A549 (cell line): ENCODE data around the gene UGT1A5. TPM values are rescaled to one million over a fixed set of nuclear protein-coding genes. Genes with fewer than 3 reads are reported as not detected.

Experiments used
- ATAC-seq, 2 experiments: fragments of 200-7000 bp in 1 of 2; fragments of >200 bp in 1 of 2; cut with Nextera tagmentation in 1 of 2; cut with Tn5 transposase in 1 of 2; 3 replicates each; pipeline versions ENCODE4 v1.8.0 to v1.9.1; 2018 to 2020; ENCODE audit warnings: mild to moderate bottlenecking in 1 of 2, moderate library complexity in 1 of 2
- CTCF ChIA-PET: fragments of 300-600 bp; sonication (Branson Sonifier 250); formaldehyde crosslinking; extraction: SDS; loops from one replicate; lab custom pipeline; 2021; ENCODE audit warnings: antibody characterized with exemption, inconsistent platforms; lab: Yijun Ruan, JAX
- POLR2A ChIA-PET: fragments of 350-600 bp; formaldehyde crosslinking; extraction: SDS; loops from one replicate; lab custom pipeline; 2021; ENCODE audit warnings: antibody characterized with exemption, inconsistent platforms; lab: Yijun Ruan, JAX
- DNase-seq, 2 experiments: peaks; one replicate each; pipeline versions ENCODE4 v3.0.0 to v3.0.0-alpha.2; 2011 to 2016; ENCODE audit warnings: low read depth in 1 of 2, low spot score in 1 of 2
- FAIRE-seq: peaks from 2 replicates; lab custom pipeline; 2011; peaks lifted over from hg19 to GRCh38; lab: Jason Lieb, UNC
- H3K27ac ChIP-seq, 2 experiments: fragments of >200 bp; sonication (Bioruptor Twin); formaldehyde crosslinking; 3 replicates each; pipeline ENCODE4 v1.5.1; 2016 to 2017
- H3K4me1 ChIP-seq: fragments of >200 bp; sonication (Bioruptor Twin); formaldehyde crosslinking; 3 replicates; pipeline ENCODE4 v1.6.1; 2016
- H3K4me2 ChIP-seq: fragments of >200 bp; sonication (Bioruptor Twin); formaldehyde crosslinking; 3 replicates; pipeline ENCODE4 v1.6.1; 2016
- H3K4me3 ChIP-seq: fragments of >200 bp; sonication (Bioruptor Twin); formaldehyde crosslinking; 3 replicates; pipeline ENCODE4 v1.5.1; 2016
- H3K9me3 ChIP-seq: fragments of >200 bp; sonication (Bioruptor Twin); formaldehyde crosslinking; 3 replicates; pipeline ENCODE4 v1.6.1; 2016
- CBX2 ChIP-seq: fragments of 200-600 bp; sonication (generic); IDR thresholded peaks from 2 replicates; pipeline ENCODE4 v1.6.1; 2016; ENCODE audit warnings: low read depth, mild to moderate bottlenecking, borderline replicate concordance
- CHD4 ChIP-seq: fragments of 200-600 bp; sonication (generic); IDR thresholded peaks from 2 replicates; pipeline ENCODE4 v1.6.1; 2016; ENCODE audit warnings: antibody characterized with exemption, mild to moderate bottlenecking, borderline replicate concordance
- E2F6 ChIP-seq: IDR thresholded peaks from 2 replicates; pipeline ENCODE4 v1.6.1; 2012; ENCODE audit warnings: low read depth, borderline replicate concordance
- EHF ChIP-seq: fragments of 250-450 bp; sonication (Bioruptor Pico); IDR thresholded peaks from 2 replicates; pipeline ENCODE4 v1.5.0; 2020; ENCODE audit warnings: mild to moderate bottlenecking
- ESRRA ChIP-seq: fragments of 150-350 bp; IDR thresholded peaks from 2 replicates; pipeline ENCODE4 v1.6.1; 2014; ENCODE audit warnings: mild to moderate bottlenecking, low read length, borderline replicate concordance
- FOSB ChIP-seq: fragments of 250-450 bp; sonication (Bioruptor Pico); IDR thresholded peaks from 2 replicates; pipeline ENCODE4 v1.5.0; 2020; ENCODE audit warnings: mild to moderate bottlenecking, moderate library complexity
- FOSL2 ChIP-seq, 2 experiments: fragments of 450-650 bp in 1 of 2; fragments of >200 bp in 1 of 2; sonication (Bioruptor Twin) in 1 of 2; formaldehyde crosslinking; IDR thresholded peaks; 2 replicates each; pipeline versions ENCODE4 v1.5.0 to v1.6.1; 2016 to 2020; ENCODE audit warnings: mild to moderate bottlenecking in 1 of 2, moderate library complexity in 1 of 2
- FOXS1 ChIP-seq: fragments of 250-450 bp; sonication (Bioruptor Pico); IDR thresholded peaks from 2 replicates; pipeline ENCODE4 v1.5.0; 2020; ENCODE audit warnings: mild to moderate bottlenecking, moderate library complexity
- HOXA7 ChIP-seq: fragments of 250-450 bp; sonication (Bioruptor Pico); IDR thresholded peaks from 2 replicates; pipeline ENCODE4 v1.5.0; 2020; ENCODE audit warnings: mild to moderate bottlenecking, moderate library complexity
- KDM1A ChIP-seq: fragments of 200-600 bp; sonication (generic); IDR thresholded peaks from 2 replicates; pipeline ENCODE4 v1.6.1; 2016; ENCODE audit warnings: low read depth, mild to moderate bottlenecking
- MYC ChIP-seq: IDR thresholded peaks from 2 replicates; pipeline ENCODE4 v1.6.1; 2012; ENCODE audit warnings: mild to moderate bottlenecking, inconsistent platforms, low read length, improper control_type of control experiment, borderline replicate concordance
- PHF8 ChIP-seq: fragments of 200-600 bp; sonication (generic); IDR thresholded peaks from 2 replicates; pipeline ENCODE4 v1.6.1; 2016; ENCODE audit warnings: low read depth, mild to moderate bottlenecking, antibody characterized with exemption, moderate library complexity, borderline replicate concordance
- RARB ChIP-seq: fragments of 250-450 bp; sonication (Bioruptor Pico); IDR thresholded peaks from 2 replicates; pipeline ENCODE4 v1.8.0; 2021; ENCODE audit warnings: mild to moderate bottlenecking, moderate library complexity
- RCOR1 ChIP-seq: fragments of 150-350 bp; IDR thresholded peaks from 2 replicates; pipeline ENCODE4 v1.6.1; 2014; ENCODE audit warnings: antibody characterized with exemption, low read length, low read depth
- SMC3 ChIP-seq: fragments of >200 bp; sonication (Bioruptor Twin); formaldehyde crosslinking; IDR thresholded peaks from 3 replicates; pipeline ENCODE4 v1.6.1; 2018; ENCODE audit warnings: inconsistent platforms
- TP53 ChIP-seq: fragments of 250-450 bp; sonication (Bioruptor Pico); IDR thresholded peaks from 2 replicates; pipeline ENCODE4 v1.5.0; 2021; ENCODE audit warnings: mild to moderate bottlenecking, moderate library complexity
- ZNF302 ChIP-seq: fragments of 250-450 bp; sonication (Bioruptor Pico); IDR thresholded peaks from 2 replicates; pipeline ENCODE4 v1.9.0; 2021; ENCODE audit warnings: inconsistent platforms, mild to moderate bottlenecking, moderate library complexity
- WGBS: methylation state at CpG from one replicate; pipeline ENCODE4 v1.1.6; 2017; ENCODE audit errors: missing lambda C conversion rate; 5-methylcytosine and 5-hydroxymethylcytosine counted together
- polyA plus RNA-seq, 4 experiments: library from polyadenylated mRNA; depleted of rRNA in 3 of 4; stranded (reverse); fragments of >200 nt; fragmentation: RNase III in 1 of 4; extraction: RNeasy Plus Mini Kit Qiagen cat#74134 plus additional on column Dnase treatment in 1 of 4; gene quantifications; 2 replicates in 3 of 4; 3 replicates in 1 of 4; pipeline ENCODE4 v1.2.3, GENCODE V29; 2011 to 2017
- TF ChIP-seq, protein P1 (sequence below): fragments of 200-600 bp; sonication (generic); IDR thresholded peaks from 2 replicates; pipeline ENCODE4 v1.6.1; 2016; ENCODE audit warnings: antibody characterized with exemption, mild to moderate bottlenecking, moderate library complexity
- TF ChIP-seq, protein P2 (sequence below): fragments of 250-450 bp; sonication (Bioruptor Pico); IDR thresholded peaks from 2 replicates; pipeline ENCODE4 v1.5.0; 2021; ENCODE audit warnings: mild to moderate bottlenecking, moderate library complexity, borderline replicate concordance
- TF ChIP-seq, protein P3 (sequence below): fragments of 250-450 bp; sonication (Bioruptor Pico); IDR thresholded peaks from 2 replicates; pipeline ENCODE4 v1.5.0; 2020; ENCODE audit warnings: low read depth, mild to moderate bottlenecking, moderate library complexity

The UGT1A5 gene
- polyA plus RNA-seq, 2 of the 4 experiments (the other 2 are of a cell fraction) = 0.05 TPM; not detected in 1

- H3K4me3 ChIP-seq = no peak overlapping the region
- no peak for TF ChIP-seq HOXA7 (CRISPR knock-in tag)
- no peak for DNase-seq
- no peak overlapping the region for H3K4me2 ChIP-seq
- H3K9me3 ChIP-seq = no peaks in the 10 kb centered on the region
- POLR2A ChIA-PET = no interaction called here
- H3K27ac ChIP-seq = peak overlapping the region; percentile 52 to 83
- no peak for FAIRE-seq
- WGBS = 70% methylated on average over 4 of the region's 4 CpGs
- peaks cover 40% of the 10 kb centered on the region for H3K4me1 ChIP-seq
- peak in 1 of 2 experiments; percentile 56; a peak in 3 of 6 replicates for ATAC-seq
- CTCF ChIA-PET = interaction anchor here (0.7 kb wide), 1 partner anchor 104 kb away, joined by 3 read pairs; no protein-coding TSS in a partner anchor
Observed at GRCh38 chr2:233766416-233766815, 53.7 kb downstream of the UGT1A5 start.

- no peak for TF ChIP-seq EHF (CRISPR knock-in tag)
- TF ChIP-seq FOSL2 (IDR thresholded peaks at IDR 0.05) = no peak
- no peak for TF ChIP-seq FOSL2 (CRISPR knock-in tag; IDR thresholded peaks at IDR 0.05)
- TF ChIP-seq, protein P1, sequence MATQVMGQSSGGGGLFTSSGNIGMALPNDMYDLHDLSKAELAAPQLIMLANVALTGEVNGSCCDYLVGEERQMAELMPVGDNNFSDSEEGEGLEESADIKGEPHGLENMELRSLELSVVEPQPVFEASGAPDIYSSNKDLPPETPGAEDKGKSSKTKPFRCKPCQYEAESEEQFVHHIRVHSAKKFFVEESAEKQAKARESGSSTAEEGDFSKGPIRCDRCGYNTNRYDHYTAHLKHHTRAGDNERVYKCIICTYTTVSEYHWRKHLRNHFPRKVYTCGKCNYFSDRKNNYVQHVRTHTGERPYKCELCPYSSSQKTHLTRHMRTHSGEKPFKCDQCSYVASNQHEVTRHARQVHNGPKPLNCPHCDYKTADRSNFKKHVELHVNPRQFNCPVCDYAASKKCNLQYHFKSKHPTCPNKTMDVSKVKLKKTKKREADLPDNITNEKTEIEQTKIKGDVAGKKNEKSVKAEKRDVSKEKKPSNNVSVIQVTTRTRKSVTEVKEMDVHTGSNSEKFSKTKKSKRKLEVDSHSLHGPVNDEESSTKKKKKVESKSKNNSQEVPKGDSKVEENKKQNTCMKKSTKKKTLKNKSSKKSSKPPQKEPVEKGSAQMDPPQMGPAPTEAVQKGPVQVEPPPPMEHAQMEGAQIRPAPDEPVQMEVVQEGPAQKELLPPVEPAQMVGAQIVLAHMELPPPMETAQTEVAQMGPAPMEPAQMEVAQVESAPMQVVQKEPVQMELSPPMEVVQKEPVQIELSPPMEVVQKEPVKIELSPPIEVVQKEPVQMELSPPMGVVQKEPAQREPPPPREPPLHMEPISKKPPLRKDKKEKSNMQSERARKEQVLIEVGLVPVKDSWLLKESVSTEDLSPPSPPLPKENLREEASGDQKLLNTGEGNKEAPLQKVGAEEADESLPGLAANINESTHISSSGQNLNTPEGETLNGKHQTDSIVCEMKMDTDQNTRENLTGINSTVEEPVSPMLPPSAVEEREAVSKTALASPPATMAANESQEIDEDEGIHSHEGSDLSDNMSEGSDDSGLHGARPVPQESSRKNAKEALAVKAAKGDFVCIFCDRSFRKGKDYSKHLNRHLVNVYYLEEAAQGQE = no peak
- no peak for TF ChIP-seq RARB (CRISPR knock-in tag)
- TF ChIP-seq TP53 (CRISPR knock-in tag) = no peak
- TF ChIP-seq MYC = no peak
- no peak for TF ChIP-seq KDM1A
- no peak for TF ChIP-seq RCOR1
- no peak for TF ChIP-seq E2F6
- TF ChIP-seq SMC3 = no peak
- TF ChIP-seq ESRRA = no peak
- TF ChIP-seq, protein P2, sequence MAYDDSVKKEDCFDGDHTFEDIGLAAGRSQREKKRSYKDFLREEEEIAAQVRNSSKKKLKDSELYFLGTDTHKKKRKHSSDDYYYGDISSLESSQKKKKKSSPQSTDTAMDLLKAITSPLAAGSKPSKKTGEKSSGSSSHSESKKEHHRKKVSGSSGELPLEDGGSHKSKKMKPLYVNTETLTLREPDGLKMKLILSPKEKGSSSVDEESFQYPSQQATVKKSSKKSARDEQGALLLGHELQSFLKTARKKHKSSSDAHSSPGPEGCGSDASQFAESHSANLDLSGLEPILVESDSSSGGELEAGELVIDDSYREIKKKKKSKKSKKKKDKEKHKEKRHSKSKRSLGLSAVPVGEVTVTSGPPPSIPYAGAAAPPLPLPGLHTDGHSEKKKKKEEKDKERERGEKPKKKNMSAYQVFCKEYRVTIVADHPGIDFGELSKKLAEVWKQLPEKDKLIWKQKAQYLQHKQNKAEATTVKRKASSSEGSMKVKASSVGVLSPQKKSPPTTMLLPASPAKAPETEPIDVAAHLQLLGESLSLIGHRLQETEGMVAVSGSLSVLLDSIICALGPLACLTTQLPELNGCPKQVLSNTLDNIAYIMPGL (CRISPR knock-in tag) = no peak
- TF ChIP-seq CBX2 = no peak
- TF ChIP-seq, protein P3, sequence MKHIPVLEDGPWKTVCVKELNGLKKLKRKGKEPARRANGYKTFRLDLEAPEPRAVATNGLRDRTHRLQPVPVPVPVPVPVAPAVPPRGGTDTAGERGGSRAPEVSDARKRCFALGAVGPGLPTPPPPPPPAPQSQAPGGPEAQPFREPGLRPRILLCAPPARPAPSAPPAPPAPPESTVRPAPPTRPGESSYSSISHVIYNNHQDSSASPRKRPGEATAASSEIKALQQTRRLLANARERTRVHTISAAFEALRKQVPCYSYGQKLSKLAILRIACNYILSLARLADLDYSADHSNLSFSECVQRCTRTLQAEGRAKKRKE (CRISPR knock-in tag) = no peak
- ATAC-seq (no peak), FAIRE-seq (no peak), DNase-seq (no peak)
- Histone ChIP-seq H3K4me2 (no peak overlapping the region), H3K9me3 (no peaks in the 10 kb centered on the region), H3K27ac (peak overlapping the region in 1 of 2 experiments; percentile 55; a peak in 3 of 6 replicates), H3K4me3 (no peak overlapping the region), H3K4me1 (peaks cover 33% of the 10 kb centered on the region)
- WGBS = 94% methylated on average over 4 of the region's 4 CpGs
- ChIA-PET POLR2A (no interaction called here), CTCF (interaction anchor here (0.8 kb wide), 1 partner anchor 11 kb away, joined by 3 read pairs; no protein-coding TSS in a partner anchor)
Observed at GRCh38 chr2:233768076-233768475, 55.4 kb downstream of the UGT1A5 start.

- Histone ChIP-seq H3K4me3 (no peak overlapping the region), H3K4me2 (no peak overlapping the region), H3K4me1 (peaks cover 21% of the 10 kb centered on the region), H3K9me3 (no peaks in the 10 kb centered on the region), H3K27ac (peak overlapping the region in 1 of 2 experiments; percentile 54; a peak in 2 of 6 replicates)
- ATAC-seq (no peak), FAIRE-seq (no peak), DNase-seq (no peak)
- ChIA-PET CTCF (no interaction called here), POLR2A (no interaction called here)
- TF ChIP-seq PHF8 (no peak), KDM1A (no peak), FOXS1 (CRISPR knock-in tag) (no peak), ZNF302 (CRISPR knock-in tag) (no peak), FOSB (no peak), CHD4 (no peak)
- TF ChIP-seq, protein P3 (CRISPR knock-in tag) = no peak
- 84% methylated on average over 9 of the region's 9 CpGs for WGBS
Observed at GRCh38 chr2:233769260-233769659, 56.6 kb downstream of the UGT1A5 start.
